GM23338 (cell line): ENCODE data around the gene TRMT61A. TPM values are rescaled to one million over a fixed set of nuclear protein-coding genes. Genes with fewer than 3 reads are reported as not detected.

Experiments
- ATAC-seq: fragments of 200-7000 bp; cut with Tn5 transposase; 3 replicates; pipeline ENCODE4 v1.9.1; 2020
- DNase-seq: peaks from one replicate; pipeline ENCODE4 v3.0.0-alpha.2; 2015; ENCODE audit warnings: low spot score
- H2AFZ ChIP-seq: fragments of 200-600 bp; sonication (generic); 2 replicates; pipeline ENCODE4 v1.8.0; 2016; ENCODE audit warnings: antibody characterized with exemption, mild to moderate bottlenecking, moderate library complexity
- H3F3A ChIP-seq: fragments of 200-600 bp; sonication (generic); replicated peaks from 2 replicates; pipeline ENCODE4 v1.8.0; 2017; ENCODE audit warnings: antibody characterized with exemption, mixed run types, low read depth
- H3K27ac ChIP-seq: fragments of 200-600 bp; sonication (generic); 2 replicates; pipeline ENCODE4 v1.6.1; 2016; ENCODE audit warnings: low read depth
- H3K27me3 ChIP-seq: fragments of 200-600 bp; sonication (generic); 2 replicates; pipeline ENCODE4 v1.8.0; 2016; ENCODE audit warnings: mild to moderate bottlenecking, mixed run types, moderate library complexity; ENCODE audit not compliant: insufficient read depth
- H3K36me3 ChIP-seq: fragments of 200-600 bp; sonication (generic); 2 replicates; pipeline ENCODE4 v1.8.0; 2016; ENCODE audit warnings: mild to moderate bottlenecking; ENCODE audit not compliant: insufficient read depth
- H3K4me1 ChIP-seq: fragments of 200-600 bp; sonication (generic); 2 replicates; pipeline ENCODE4 v1.8.0; 2016; ENCODE audit warnings: mild to moderate bottlenecking, moderate library complexity; ENCODE audit not compliant: insufficient read depth
- H3K4me2 ChIP-seq: fragments of 200-600 bp; sonication (generic); 2 replicates; pipeline ENCODE4 v1.7.1; 2017; ENCODE audit warnings: mixed run types
- H3K4me3 ChIP-seq: fragments of 200-600 bp; sonication (generic); 2 replicates; pipeline ENCODE4 v1.6.1; 2016; ENCODE audit warnings: mixed run types
- H3K79me2 ChIP-seq: fragments of 200-600 bp; sonication (generic); replicated peaks from 2 replicates; pipeline ENCODE4 v1.8.0; 2017; ENCODE audit warnings: mild to moderate bottlenecking; ENCODE audit not compliant: insufficient read depth
- H3K9me2 ChIP-seq: fragments of 200-600 bp; sonication (generic); 2 replicates; pipeline ENCODE4 v1.8.0; 2017; ENCODE audit not compliant: insufficient read depth
- H4K20me1 ChIP-seq: fragments of 200-600 bp; sonication (generic); replicated peaks from 2 replicates; pipeline ENCODE4 v1.8.0; 2017; ENCODE audit warnings: mild to moderate bottlenecking; ENCODE audit not compliant: insufficient read depth
- H3K27ac Mint-ChIP-seq: 2 replicates; pipeline ENCODE4 v1.8.0; 2020; ENCODE audit warnings: inconsistent platforms, mild to moderate bottlenecking, moderate library complexity, mixed read lengths
- H3K27me3 Mint-ChIP-seq: 3 replicates; pipeline ENCODE4 v1.8.0; 2022; ENCODE audit warnings: low read depth, mild to moderate bottlenecking, moderate library complexity, mixed read lengths, inconsistent platforms; ENCODE audit not compliant: insufficient read depth, poor library complexity
- H3K36me3 Mint-ChIP-seq: 3 replicates; pipeline ENCODE4 v1.8.0; 2021; ENCODE audit warnings: low read depth, mild to moderate bottlenecking, inconsistent platforms, moderate library complexity, mixed read lengths
- H3K4me1 Mint-ChIP-seq: 3 replicates; pipeline ENCODE4 v1.8.0; 2020; ENCODE audit warnings: mild to moderate bottlenecking, inconsistent platforms, mixed read lengths
- H3K4me3 Mint-ChIP-seq: 3 replicates; pipeline ENCODE4 v1.8.0; 2021; ENCODE audit warnings: moderate library complexity, mild to moderate bottlenecking, inconsistent platforms, mixed read lengths
- H3K9me3 Mint-ChIP-seq: 3 replicates; pipeline ENCODE4 v1.8.0; 2020; ENCODE audit warnings: moderate library complexity, mild to moderate bottlenecking, inconsistent platforms, mixed read lengths
- CREB1 ChIP-seq: fragments of 250-450 bp; sonication (Bioruptor Pico); IDR thresholded peaks from 2 replicates; pipeline ENCODE4 v1.5.0; 2020; ENCODE audit warnings: low read depth, mild to moderate bottlenecking, moderate library complexity
- CTCF ChIP-seq, 2 experiments: fragments of 200-600 bp in 1 of 2; sonication (generic) in 1 of 2; conservative IDR thresholded peaks; 2 replicates each; pipeline versions ENCODE4 v1.5.1 to v1.6.1; 2016 to 2017; ENCODE audit warnings: antibody characterized with exemption in 2 of 2, low read depth in 2 of 2, mild to moderate bottlenecking in 2 of 2, moderate library complexity in 1 of 2
- ETS1 ChIP-seq: IDR thresholded peaks from 2 replicates; pipeline ENCODE4 v1.6.1; 2016; ENCODE audit warnings: antibody characterized with exemption
- EZH2 ChIP-seq: fragments of 200-600 bp; sonication (generic); IDR thresholded peaks from one replicate; pipeline ENCODE4 v1.8.0; 2017; ENCODE audit warnings: antibody characterized with exemption, mild to moderate bottlenecking, low read depth; ENCODE audit not compliant: unreplicated experiment
- EZH2phosphoT487 ChIP-seq: fragments of 200-600 bp; sonication (generic); IDR thresholded peaks from one replicate; pipeline ENCODE4 v1.8.1; 2018; ENCODE audit warnings: antibody characterized with exemption; ENCODE audit not compliant: unreplicated experiment
- JUNB ChIP-seq: IDR thresholded peaks from one replicate; pipeline ENCODE4 v1.6.1; 2016; ENCODE audit warnings: antibody characterized with exemption; ENCODE audit not compliant: unreplicated experiment
- NANOG ChIP-seq: IDR thresholded peaks from 2 replicates; pipeline ENCODE4 v1.6.1; 2016; ENCODE audit warnings: antibody characterized with exemption, borderline replicate concordance
- POLR2AphosphoS5 ChIP-seq: IDR thresholded peaks from 2 replicates; pipeline ENCODE4 v1.6.1; 2016; ENCODE audit warnings: antibody characterized with exemption, low read depth
- REST ChIP-seq: IDR thresholded peaks from one replicate; pipeline ENCODE4 v1.6.1; 2018; ENCODE audit warnings: antibody characterized with exemption; ENCODE audit not compliant: unreplicated experiment
- STAT1 ChIP-seq: IDR thresholded peaks from one replicate; pipeline ENCODE4 v1.6.1; 2016; ENCODE audit warnings: antibody characterized with exemption; ENCODE audit not compliant: unreplicated experiment
- ZNF114 ChIP-seq: fragments of 250-450 bp; sonication (Bioruptor Pico); IDR thresholded peaks from 2 replicates; pipeline ENCODE4 v1.5.0; 2020; ENCODE audit warnings: mild to moderate bottlenecking, moderate library complexity
- ZNF331 ChIP-seq: fragments of 250-450 bp; sonication (Bioruptor Pico); IDR thresholded peaks from 2 replicates; pipeline ENCODE4 v1.5.0; 2020; ENCODE audit warnings: low read depth, mild to moderate bottlenecking, moderate library complexity
- ZNF462 ChIP-seq: fragments of 250-450 bp; sonication (Bioruptor Pico); IDR thresholded peaks from 2 replicates; pipeline ENCODE4 v1.5.0; 2020; ENCODE audit warnings: mild to moderate bottlenecking, moderate library complexity
- polyA plus RNA-seq: library from polyadenylated mRNA; unstranded; fragments of >200 nt; fragmentation: Nextera tagmentation; extraction: Ambion mirVana; gene quantifications from 2 replicates; pipeline ENCODE4 v1.2.1, GENCODE V29; 2016
- total RNA-seq: library from RNA; depleted of rRNA; stranded (reverse); fragments of >200 nt; shearing (Covaris generic); gene quantifications from 2 replicates; pipeline ENCODE4 v1.2.3, GENCODE V29; 2014

The TRMT61A gene
- total and polyA plus RNA-seq, 2 experiments from 2014 or later: 13.4 to 28.2 TPM

GRCh38 chr14:103526247-103526913 is 2.6 kb upstream of the TRMT61A start:
- H3K27me3 ChIP-seq: peaks cover 22% of the 10 kb centered on the region
- DNase-seq (no peak), ATAC-seq (no peak)
- TF ChIP-seq ZNF114 (CRISPR knock-in tag) (no peak), EZH2 (no peak), JUNB (no peak), EZH2phosphoT487 (no peak), CREB1 (CRISPR knock-in tag) (no peak), NANOG (no peak), ETS1 (no peak), CTCF (conservative IDR thresholded peaks at IDR 0.05; ENCODE audit: low read depth in 2 of 2) (no peak), REST (no peak), ZNF462 (CRISPR knock-in tag) (no peak), STAT1 (no peak), ZNF331 (no peak), POLR2AphosphoS5 (no peak)
- no peak overlapping the region for H3K4me3 Mint-ChIP-seq
- H3K9me3 Mint-ChIP-seq: peaks cover 4% of the 10 kb centered on the region; the same call in 2 of the 3 replicates
- peaks cover 34% of the 10 kb centered on the region for H3K27me3 Mint-ChIP-seq
- H3K4me2 ChIP-seq: no peak overlapping the region
- peaks cover 8% of the 10 kb centered on the region for H3K4me1 ChIP-seq
- no peaks in the 10 kb centered on the region for H3K9me2 ChIP-seq
- H3K4me3 ChIP-seq: no peak overlapping the region
- no peak overlapping the region for H3K27ac ChIP-seq
- H4K20me1 ChIP-seq: peaks cover 10% of the 10 kb centered on the region
- peaks cover 9% of the 10 kb centered on the region; the same call in 1 of the 2 replicates for H3F3A ChIP-seq
- no peaks in the 10 kb centered on the region for H3K36me3 ChIP-seq
- H3K79me2 ChIP-seq: peaks cover 20% of the 10 kb centered on the region
- H3K4me1 Mint-ChIP-seq: peaks cover 24% of the 10 kb centered on the region
- H2AFZ ChIP-seq: no peak overlapping the region
- H3K27ac Mint-ChIP-seq: no peak overlapping the region
- peaks cover 4% of the 10 kb centered on the region; the same call in 1 of the 3 replicates for H3K36me3 Mint-ChIP-seq
